A549 (cell line): ENCODE data around the gene C10orf67.

Experiments
- CHD4 ChIP-seq: fragments of 200-600 bp; sonication (generic); IDR thresholded peaks from 2 replicates; pipeline ENCODE4 v1.6.1; 2016; ENCODE audit warnings: antibody characterized with exemption, mild to moderate bottlenecking, borderline replicate concordance
- EHMT2 ChIP-seq: fragments of 200-600 bp; sonication (generic); IDR thresholded peaks from 2 replicates; pipeline ENCODE4 v1.6.1; 2016; ENCODE audit warnings: antibody characterized with exemption, low read depth, mild to moderate bottlenecking, moderate library complexity
- EP300 ChIP-seq, 2 experiments: fragments of >200 bp; sonication (Bioruptor Twin); formaldehyde crosslinking; IDR thresholded peaks; 2 replicates in 1 of 2; 3 replicates in 1 of 2; pipeline ENCODE4 v1.6.1; 2016 to 2017
- HEYL ChIP-seq: fragments of 250-450 bp; sonication (Bioruptor Pico); IDR thresholded peaks from 2 replicates; pipeline ENCODE4 v1.8.0; 2021; ENCODE audit warnings: mild to moderate bottlenecking, moderate library complexity
- JUNB ChIP-seq: fragments of >200 bp; sonication (Bioruptor Twin); formaldehyde crosslinking; IDR thresholded peaks from 2 replicates; pipeline ENCODE4 v1.6.1; 2016
- TF ChIP-seq, protein P1 (sequence below): fragments of >200 bp; sonication (Bioruptor Twin); formaldehyde crosslinking; IDR thresholded peaks from 3 replicates; pipeline ENCODE4 v1.5.1; 2016
- TF ChIP-seq, protein P2 (sequence below): fragments of 200-600 bp; sonication (generic); IDR thresholded peaks from 2 replicates; pipeline ENCODE4 v1.6.1; 2016; ENCODE audit warnings: antibody characterized with exemption, mild to moderate bottlenecking, moderate library complexity

DNA sequence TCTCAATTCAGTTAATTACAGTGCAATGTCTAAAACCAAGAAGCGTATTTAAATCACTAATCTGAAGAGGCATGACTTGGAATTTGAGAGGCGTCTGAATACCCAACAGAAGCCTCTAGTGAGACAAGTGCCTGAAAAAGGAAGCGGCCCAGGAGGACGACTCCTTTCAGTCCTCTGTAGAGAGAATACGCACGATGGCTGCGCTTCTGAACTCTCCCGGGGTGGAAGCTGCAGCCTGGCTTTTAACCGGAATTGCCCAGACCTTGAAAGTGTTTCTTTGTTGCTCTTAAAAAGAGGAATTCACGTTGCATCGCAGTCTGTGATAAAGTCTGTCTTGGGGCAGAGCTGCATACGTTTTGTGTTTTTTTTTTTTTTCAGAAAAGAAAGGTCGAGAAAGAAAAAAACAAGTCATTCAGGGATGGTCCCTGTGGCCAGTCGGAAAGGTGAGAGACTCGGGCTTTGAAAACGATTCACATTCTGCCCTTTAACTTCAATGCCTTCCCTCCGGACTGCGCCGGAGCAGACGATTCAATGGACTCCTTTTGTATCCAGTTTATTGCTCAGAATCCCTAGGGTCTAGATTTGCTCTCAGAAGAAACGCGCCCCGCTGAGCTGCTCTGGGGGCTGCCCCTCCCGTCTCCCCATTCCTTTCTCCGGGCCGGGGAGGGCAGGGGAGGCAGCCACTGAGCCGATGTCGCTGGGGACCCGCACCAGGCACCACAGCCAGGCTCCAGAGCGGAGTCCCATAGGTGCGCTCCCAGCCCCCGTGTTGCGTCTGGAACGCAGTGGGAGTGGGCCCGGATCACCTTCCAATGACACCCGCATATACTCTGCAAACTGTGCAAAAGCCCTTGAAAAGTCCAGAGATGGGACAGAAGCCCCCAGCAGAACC is 153.5 kb downstream of the C10orf67 start:
- TF ChIP-seq, protein P1, sequence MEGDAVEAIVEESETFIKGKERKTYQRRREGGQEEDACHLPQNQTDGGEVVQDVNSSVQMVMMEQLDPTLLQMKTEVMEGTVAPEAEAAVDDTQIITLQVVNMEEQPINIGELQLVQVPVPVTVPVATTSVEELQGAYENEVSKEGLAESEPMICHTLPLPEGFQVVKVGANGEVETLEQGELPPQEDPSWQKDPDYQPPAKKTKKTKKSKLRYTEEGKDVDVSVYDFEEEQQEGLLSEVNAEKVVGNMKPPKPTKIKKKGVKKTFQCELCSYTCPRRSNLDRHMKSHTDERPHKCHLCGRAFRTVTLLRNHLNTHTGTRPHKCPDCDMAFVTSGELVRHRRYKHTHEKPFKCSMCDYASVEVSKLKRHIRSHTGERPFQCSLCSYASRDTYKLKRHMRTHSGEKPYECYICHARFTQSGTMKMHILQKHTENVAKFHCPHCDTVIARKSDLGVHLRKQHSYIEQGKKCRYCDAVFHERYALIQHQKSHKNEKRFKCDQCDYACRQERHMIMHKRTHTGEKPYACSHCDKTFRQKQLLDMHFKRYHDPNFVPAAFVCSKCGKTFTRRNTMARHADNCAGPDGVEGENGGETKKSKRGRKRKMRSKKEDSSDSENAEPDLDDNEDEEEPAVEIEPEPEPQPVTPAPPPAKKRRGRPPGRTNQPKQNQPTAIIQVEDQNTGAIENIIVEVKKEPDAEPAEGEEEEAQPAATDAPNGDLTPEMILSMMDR: no peak
- TF ChIP-seq, protein P2, sequence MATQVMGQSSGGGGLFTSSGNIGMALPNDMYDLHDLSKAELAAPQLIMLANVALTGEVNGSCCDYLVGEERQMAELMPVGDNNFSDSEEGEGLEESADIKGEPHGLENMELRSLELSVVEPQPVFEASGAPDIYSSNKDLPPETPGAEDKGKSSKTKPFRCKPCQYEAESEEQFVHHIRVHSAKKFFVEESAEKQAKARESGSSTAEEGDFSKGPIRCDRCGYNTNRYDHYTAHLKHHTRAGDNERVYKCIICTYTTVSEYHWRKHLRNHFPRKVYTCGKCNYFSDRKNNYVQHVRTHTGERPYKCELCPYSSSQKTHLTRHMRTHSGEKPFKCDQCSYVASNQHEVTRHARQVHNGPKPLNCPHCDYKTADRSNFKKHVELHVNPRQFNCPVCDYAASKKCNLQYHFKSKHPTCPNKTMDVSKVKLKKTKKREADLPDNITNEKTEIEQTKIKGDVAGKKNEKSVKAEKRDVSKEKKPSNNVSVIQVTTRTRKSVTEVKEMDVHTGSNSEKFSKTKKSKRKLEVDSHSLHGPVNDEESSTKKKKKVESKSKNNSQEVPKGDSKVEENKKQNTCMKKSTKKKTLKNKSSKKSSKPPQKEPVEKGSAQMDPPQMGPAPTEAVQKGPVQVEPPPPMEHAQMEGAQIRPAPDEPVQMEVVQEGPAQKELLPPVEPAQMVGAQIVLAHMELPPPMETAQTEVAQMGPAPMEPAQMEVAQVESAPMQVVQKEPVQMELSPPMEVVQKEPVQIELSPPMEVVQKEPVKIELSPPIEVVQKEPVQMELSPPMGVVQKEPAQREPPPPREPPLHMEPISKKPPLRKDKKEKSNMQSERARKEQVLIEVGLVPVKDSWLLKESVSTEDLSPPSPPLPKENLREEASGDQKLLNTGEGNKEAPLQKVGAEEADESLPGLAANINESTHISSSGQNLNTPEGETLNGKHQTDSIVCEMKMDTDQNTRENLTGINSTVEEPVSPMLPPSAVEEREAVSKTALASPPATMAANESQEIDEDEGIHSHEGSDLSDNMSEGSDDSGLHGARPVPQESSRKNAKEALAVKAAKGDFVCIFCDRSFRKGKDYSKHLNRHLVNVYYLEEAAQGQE: no peak
- TF ChIP-seq JUNB: no peak
- no peak for TF ChIP-seq EP300 (IDR thresholded peaks at IDR 0.05)
- TF ChIP-seq HEYL: no peak
- TF ChIP-seq CHD4: no peak
- no peak for TF ChIP-seq EHMT2
